HG03520 (cell line): ENCODE results near the gene OR52K1.
"Not testable (repeated sequence)": the region's sequence is repeated elsewhere in the genome, so short reads cannot be mapped to it uniquely, and the experiment has no call there.

Source experiments
- ATAC-seq: cut with Tn5 transposase; IDR thresholded peaks from one replicate; pipeline ENCODE4 v1.9.1; 2021; ENCODE audit warnings: mild to moderate bottlenecking, moderate library complexity; ENCODE audit not compliant: unreplicated experiment

The OR52K1 gene

GRCh38 chr11:4491405-4491804, 9.0 kb downstream of the OR52K1 start:
- not testable (repeated sequence) for ATAC-seq

- ATAC-seq: no peak
Observed at GRCh38 chr11:4491878-4492606, 9.6 kb downstream of the OR52K1 start.

- no peak for ATAC-seq
Observed at GRCh38 chr11:4493480-4493818, 11.0 kb downstream of the OR52K1 start.

- ATAC-seq: no peak
Observed at GRCh38 chr11:4495487-4495886, 13.0 kb downstream of the OR52K1 start.

GRCh38 chr11:4495986-4496385, 13.5 kb downstream of the OR52K1 start:
- no peak for ATAC-seq

GRCh38 chr11:4496557-4497248, 14.3 kb downstream of the OR52K1 start:
- no peak for ATAC-seq

GRCh38 chr11:4508886-4509285, 26.4 kb downstream of the OR52K1 start:
- no peak for ATAC-seq

- no peak for ATAC-seq
Observed at GRCh38 chr11:4511282-4512245, 29.1 kb downstream of the OR52K1 start.

- no peak for ATAC-seq
Observed at GRCh38 chr11:4514196-4514595, 31.8 kb downstream of the OR52K1 start.

- ATAC-seq: no peak
Observed at GRCh38 chr11:4522339-4522738, 39.9 kb downstream of the OR52K1 start.

- ATAC-seq: no peak
Observed at GRCh38 chr11:4522752-4523151, 40.3 kb downstream of the OR52K1 start.

GRCh38 chr11:4523666-4524065, 41.2 kb downstream of the OR52K1 start:
- no peak for ATAC-seq

- no peak for ATAC-seq
Observed at GRCh38 chr11:4527926-4528325, 45.5 kb downstream of the OR52K1 start.

- ATAC-seq: not testable (repeated sequence)
Observed at GRCh38 chr11:4531686-4532085, 49.2 kb downstream of the OR52K1 start.

- no peak for ATAC-seq
Observed at GRCh38 chr11:4539603-4540219, 57.3 kb downstream of the OR52K1 start.

- no peak for ATAC-seq
Observed at GRCh38 chr11:4541071-4541470, 58.6 kb downstream of the OR52K1 start.
